SIG-M5 treated with dmso at 0.1 percent for 504 hours (cell line): ENCODE data around the gene EIF2AK3.
"Not testable (repeated sequence)": the region's sequence is repeated elsewhere in the genome, so short reads cannot be mapped to it uniquely, and the experiment has no call there.

ENCODE experiments used
- DNase-seq: peaks from one replicate; lab custom pipeline; 2025; ENCODE audit not compliant: unreplicated experiment; lab: John Stamatoyannopoulos, UW

EIF2AK3 gene

GRCh38 chr2:88599527-88599926, 27.7 kb downstream of the EIF2AK3 start:
- no peak for DNase-seq

- no peak for DNase-seq
Observed at GRCh38 chr2:88597168-88597567, 30.1 kb downstream of the EIF2AK3 start.

- DNase-seq: no peak
Observed at GRCh38 chr2:88596141-88596830, 31.0 kb downstream of the EIF2AK3 start.

- DNase-seq: no peak
Observed at GRCh38 chr2:88591698-88592097, 35.6 kb downstream of the EIF2AK3 start.

GRCh38 chr2:88590998-88591613, 36.2 kb downstream of the EIF2AK3 start:
- DNase-seq: peak; percentile 59

- DNase-seq: no peak
Observed at GRCh38 chr2:88585969-88586368, 41.3 kb downstream of the EIF2AK3 start.

- no peak for DNase-seq
Observed at GRCh38 chr2:88582030-88582429, 45.2 kb downstream of the EIF2AK3 start.

- DNase-seq: no peak
Observed at GRCh38 chr2:88580088-88580487, 47.2 kb downstream of the EIF2AK3 start.

- no peak for DNase-seq
Observed at GRCh38 chr2:88575630-88576029, 51.6 kb downstream of the EIF2AK3 start.

- DNase-seq: no peak
Observed at GRCh38 chr2:88575051-88575450, 52.2 kb downstream of the EIF2AK3 start.

GRCh38 chr2:88574445-88574844, 52.8 kb downstream of the EIF2AK3 start:
- DNase-seq: no peak

GRCh38 chr2:88568179-88568578, 59.1 kb downstream of the EIF2AK3 start:
- no peak for DNase-seq

GRCh38 chr2:88564402-88564801, 62.9 kb downstream of the EIF2AK3 start:
- DNase-seq: no peak

GRCh38 chr2:88563129-88563528, 64.1 kb downstream of the EIF2AK3 start:
- no peak for DNase-seq

- no peak for DNase-seq
Observed at GRCh38 chr2:88561646-88562388, 65.4 kb downstream of the EIF2AK3 start.

- no peak for DNase-seq
Observed at GRCh38 chr2:88560619-88561307, 66.5 kb downstream of the EIF2AK3 start.

GRCh38 chr2:88557290-88557689, 70.0 kb downstream of the EIF2AK3 start:
- no peak for DNase-seq

GRCh38 chr2:88556026-88556425, 71.2 kb downstream of the EIF2AK3 start:
- DNase-seq: no peak

GRCh38 chr2:88554189-88554588, 73.1 kb downstream of the EIF2AK3 start:
- DNase-seq: no peak

GRCh38 chr2:88549616-88550292, 77.5 kb downstream of the EIF2AK3 start:
- no peak for DNase-seq

GRCh38 chr2:88546291-88546690, 81.0 kb downstream of the EIF2AK3 start:
- not testable (repeated sequence) for DNase-seq
